ENCODE results near the gene CHMP2A. TPM values are rescaled to one million over a fixed set of nuclear protein-coding genes. Genes with fewer than 3 reads are reported as not detected.
A peak's percentile ranks its signal among the peaks of the same experiment; 100 is the strongest.

CHMP2A gene
- total RNA-seq, 1 experiment from 2014 or later = 109 TPM

DNA sequence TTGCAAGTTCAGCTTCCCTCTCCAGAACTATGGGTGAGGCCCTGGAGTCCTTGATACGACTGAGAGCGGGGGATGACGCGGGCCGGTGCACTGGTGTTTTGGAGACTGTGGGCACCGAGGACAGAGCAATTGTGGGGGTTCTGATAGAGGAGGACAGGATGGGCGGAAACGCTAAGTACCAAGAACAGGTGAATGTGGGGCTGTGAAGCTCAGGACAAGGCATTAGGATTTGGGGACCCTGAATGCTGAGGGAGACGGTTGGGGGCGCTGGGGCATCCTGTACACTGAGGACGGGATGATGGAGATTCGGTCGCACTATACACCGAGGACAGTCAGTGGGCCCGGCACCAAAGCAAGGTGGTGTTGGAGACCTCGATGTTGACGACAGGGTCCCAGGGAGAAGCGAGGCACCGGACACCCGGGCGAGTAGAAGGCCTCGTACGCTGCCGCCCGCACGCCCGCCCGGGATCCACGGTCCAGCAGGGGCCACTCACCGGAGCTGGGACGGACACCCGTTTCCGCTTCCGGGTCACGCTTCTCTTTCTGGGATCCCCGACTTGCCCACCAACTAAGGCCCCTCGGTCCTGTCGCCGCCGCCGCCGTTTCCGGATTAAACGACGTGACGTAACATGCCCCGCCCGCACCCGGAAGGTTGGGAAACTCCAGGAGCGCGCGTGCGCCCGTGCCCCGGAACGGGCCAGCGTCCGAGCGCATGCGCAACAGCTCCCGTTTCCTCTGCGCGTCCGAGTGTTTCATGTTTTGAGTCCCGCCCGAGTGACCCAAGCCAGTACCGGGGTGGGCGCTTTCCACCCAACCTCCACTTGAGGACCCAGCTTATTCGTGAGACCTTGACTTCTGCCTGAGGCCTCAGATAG is at the start of gene CHMP2A (continued):
- peak; percentile 96 for TF ChIP-seq EMX1 (CRISPR knock-in tag; IDR thresholded peaks at IDR 0.05)
- TF ChIP-seq, protein P1, sequence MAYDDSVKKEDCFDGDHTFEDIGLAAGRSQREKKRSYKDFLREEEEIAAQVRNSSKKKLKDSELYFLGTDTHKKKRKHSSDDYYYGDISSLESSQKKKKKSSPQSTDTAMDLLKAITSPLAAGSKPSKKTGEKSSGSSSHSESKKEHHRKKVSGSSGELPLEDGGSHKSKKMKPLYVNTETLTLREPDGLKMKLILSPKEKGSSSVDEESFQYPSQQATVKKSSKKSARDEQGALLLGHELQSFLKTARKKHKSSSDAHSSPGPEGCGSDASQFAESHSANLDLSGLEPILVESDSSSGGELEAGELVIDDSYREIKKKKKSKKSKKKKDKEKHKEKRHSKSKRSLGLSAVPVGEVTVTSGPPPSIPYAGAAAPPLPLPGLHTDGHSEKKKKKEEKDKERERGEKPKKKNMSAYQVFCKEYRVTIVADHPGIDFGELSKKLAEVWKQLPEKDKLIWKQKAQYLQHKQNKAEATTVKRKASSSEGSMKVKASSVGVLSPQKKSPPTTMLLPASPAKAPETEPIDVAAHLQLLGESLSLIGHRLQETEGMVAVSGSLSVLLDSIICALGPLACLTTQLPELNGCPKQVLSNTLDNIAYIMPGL (CRISPR knock-in tag; IDR thresholded peaks at IDR 0.05) = peak; percentile 38; the same call in 1 of the 2 replicates
- TF ChIP-seq CBFB (CRISPR knock-in tag; IDR thresholded peaks at IDR 0.05; ENCODE audit: low read depth) = 0 out of 2 replicates have a peak, but pooled peaks have one; percentile 57
- no peak for TF ChIP-seq MXD4 (CRISPR knock-in tag; IDR thresholded peaks at IDR 0.05; ENCODE audit: borderline replicate concordance)
- TF ChIP-seq HMGA2 (CRISPR knock-in tag; IDR thresholded peaks at IDR 0.05) = no peak; the same call in 1 of the 2 replicates
- TF ChIP-seq GTF2I (CRISPR knock-in tag; conservative IDR thresholded peaks at IDR 0.05) = 0 out of 2 replicates have a peak, but pooled peaks have one; percentile 6
- TF ChIP-seq, protein P2, sequence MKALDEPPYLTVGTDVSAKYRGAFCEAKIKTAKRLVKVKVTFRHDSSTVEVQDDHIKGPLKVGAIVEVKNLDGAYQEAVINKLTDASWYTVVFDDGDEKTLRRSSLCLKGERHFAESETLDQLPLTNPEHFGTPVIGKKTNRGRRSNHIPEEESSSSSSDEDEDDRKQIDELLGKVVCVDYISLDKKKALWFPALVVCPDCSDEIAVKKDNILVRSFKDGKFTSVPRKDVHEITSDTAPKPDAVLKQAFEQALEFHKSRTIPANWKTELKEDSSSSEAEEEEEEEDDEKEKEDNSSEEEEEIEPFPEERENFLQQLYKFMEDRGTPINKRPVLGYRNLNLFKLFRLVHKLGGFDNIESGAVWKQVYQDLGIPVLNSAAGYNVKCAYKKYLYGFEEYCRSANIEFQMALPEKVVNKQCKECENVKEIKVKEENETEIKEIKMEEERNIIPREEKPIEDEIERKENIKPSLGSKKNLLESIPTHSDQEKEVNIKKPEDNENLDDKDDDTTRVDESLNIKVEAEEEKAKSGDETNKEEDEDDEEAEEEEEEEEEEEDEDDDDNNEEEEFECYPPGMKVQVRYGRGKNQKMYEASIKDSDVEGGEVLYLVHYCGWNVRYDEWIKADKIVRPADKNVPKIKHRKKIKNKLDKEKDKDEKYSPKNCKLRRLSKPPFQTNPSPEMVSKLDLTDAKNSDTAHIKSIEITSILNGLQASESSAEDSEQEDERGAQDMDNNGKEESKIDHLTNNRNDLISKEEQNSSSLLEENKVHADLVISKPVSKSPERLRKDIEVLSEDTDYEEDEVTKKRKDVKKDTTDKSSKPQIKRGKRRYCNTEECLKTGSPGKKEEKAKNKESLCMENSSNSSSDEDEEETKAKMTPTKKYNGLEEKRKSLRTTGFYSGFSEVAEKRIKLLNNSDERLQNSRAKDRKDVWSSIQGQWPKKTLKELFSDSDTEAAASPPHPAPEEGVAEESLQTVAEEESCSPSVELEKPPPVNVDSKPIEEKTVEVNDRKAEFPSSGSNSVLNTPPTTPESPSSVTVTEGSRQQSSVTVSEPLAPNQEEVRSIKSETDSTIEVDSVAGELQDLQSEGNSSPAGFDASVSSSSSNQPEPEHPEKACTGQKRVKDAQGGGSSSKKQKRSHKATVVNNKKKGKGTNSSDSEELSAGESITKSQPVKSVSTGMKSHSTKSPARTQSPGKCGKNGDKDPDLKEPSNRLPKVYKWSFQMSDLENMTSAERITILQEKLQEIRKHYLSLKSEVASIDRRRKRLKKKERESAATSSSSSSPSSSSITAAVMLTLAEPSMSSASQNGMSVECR (CRISPR knock-in tag; IDR thresholded peaks at IDR 0.05; ENCODE audit: borderline replicate concordance) = no peak
- TF ChIP-seq GRHL2 (CRISPR knock-in tag; IDR thresholded peaks at IDR 0.05; ENCODE audit: insufficient replicate concordance, severe bottlenecking) = no peak
- TF ChIP-seq, protein P3, sequence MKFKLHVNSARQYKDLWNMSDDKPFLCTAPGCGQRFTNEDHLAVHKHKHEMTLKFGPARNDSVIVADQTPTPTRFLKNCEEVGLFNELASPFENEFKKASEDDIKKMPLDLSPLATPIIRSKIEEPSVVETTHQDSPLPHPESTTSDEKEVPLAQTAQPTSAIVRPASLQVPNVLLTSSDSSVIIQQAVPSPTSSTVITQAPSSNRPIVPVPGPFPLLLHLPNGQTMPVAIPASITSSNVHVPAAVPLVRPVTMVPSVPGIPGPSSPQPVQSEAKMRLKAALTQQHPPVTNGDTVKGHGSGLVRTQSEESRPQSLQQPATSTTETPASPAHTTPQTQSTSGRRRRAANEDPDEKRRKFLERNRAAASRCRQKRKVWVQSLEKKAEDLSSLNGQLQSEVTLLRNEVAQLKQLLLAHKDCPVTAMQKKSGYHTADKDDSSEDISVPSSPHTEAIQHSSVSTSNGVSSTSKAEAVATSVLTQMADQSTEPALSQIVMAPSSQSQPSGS (CRISPR knock-in tag; IDR thresholded peaks at IDR 0.05; ENCODE audit: borderline replicate concordance, low read depth) = 0 out of 2 replicates have a peak, but pooled peaks have one; percentile 38
- TF ChIP-seq, protein P4, sequence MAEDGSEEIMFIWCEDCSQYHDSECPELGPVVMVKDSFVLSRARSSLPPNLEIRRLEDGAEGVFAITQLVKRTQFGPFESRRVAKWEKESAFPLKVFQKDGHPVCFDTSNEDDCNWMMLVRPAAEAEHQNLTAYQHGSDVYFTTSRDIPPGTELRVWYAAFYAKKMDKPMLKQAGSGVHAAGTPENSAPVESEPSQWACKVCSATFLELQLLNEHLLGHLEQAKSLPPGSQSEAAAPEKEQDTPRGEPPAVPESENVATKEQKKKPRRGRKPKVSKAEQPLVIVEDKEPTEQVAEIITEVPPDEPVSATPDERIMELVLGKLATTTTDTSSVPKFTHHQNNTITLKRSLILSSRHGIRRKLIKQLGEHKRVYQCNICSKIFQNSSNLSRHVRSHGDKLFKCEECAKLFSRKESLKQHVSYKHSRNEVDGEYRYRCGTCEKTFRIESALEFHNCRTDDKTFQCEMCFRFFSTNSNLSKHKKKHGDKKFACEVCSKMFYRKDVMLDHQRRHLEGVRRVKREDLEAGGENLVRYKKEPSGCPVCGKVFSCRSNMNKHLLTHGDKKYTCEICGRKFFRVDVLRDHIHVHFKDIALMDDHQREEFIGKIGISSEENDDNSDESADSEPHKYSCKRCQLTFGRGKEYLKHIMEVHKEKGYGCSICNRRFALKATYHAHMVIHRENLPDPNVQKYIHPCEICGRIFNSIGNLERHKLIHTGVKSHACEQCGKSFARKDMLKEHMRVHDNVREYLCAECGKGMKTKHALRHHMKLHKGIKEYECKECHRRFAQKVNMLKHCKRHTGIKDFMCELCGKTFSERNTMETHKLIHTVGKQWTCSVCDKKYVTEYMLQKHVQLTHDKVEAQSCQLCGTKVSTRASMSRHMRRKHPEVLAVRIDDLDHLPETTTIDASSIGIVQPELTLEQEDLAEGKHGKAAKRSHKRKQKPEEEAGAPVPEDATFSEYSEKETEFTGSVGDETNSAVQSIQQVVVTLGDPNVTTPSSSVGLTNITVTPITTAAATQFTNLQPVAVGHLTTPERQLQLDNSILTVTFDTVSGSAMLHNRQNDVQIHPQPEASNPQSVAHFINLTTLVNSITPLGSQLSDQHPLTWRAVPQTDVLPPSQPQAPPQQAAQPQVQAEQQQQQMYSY (CRISPR knock-in tag; IDR thresholded peaks at IDR 0.05) = peak; percentile 58
- TF ChIP-seq, protein P5, sequence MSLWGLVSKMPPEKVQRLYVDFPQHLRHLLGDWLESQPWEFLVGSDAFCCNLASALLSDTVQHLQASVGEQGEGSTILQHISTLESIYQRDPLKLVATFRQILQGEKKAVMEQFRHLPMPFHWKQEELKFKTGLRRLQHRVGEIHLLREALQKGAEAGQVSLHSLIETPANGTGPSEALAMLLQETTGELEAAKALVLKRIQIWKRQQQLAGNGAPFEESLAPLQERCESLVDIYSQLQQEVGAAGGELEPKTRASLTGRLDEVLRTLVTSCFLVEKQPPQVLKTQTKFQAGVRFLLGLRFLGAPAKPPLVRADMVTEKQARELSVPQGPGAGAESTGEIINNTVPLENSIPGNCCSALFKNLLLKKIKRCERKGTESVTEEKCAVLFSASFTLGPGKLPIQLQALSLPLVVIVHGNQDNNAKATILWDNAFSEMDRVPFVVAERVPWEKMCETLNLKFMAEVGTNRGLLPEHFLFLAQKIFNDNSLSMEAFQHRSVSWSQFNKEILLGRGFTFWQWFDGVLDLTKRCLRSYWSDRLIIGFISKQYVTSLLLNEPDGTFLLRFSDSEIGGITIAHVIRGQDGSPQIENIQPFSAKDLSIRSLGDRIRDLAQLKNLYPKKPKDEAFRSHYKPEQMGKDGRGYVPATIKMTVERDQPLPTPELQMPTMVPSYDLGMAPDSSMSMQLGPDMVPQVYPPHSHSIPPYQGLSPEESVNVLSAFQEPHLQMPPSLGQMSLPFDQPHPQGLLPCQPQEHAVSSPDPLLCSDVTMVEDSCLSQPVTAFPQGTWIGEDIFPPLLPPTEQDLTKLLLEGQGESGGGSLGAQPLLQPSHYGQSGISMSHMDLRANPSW (CRISPR knock-in tag; conservative IDR thresholded peaks at IDR 0.05; ENCODE audit: low read depth) = no peak
- TF ChIP-seq, protein P6, sequence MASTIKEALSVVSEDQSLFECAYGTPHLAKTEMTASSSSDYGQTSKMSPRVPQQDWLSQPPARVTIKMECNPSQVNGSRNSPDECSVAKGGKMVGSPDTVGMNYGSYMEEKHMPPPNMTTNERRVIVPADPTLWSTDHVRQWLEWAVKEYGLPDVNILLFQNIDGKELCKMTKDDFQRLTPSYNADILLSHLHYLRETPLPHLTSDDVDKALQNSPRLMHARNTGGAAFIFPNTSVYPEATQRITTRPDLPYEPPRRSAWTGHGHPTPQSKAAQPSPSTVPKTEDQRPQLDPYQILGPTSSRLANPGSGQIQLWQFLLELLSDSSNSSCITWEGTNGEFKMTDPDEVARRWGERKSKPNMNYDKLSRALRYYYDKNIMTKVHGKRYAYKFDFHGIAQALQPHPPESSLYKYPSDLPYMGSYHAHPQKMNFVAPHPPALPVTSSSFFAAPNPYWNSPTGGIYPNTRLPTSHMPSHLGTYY (CRISPR knock-in tag; IDR thresholded peaks at IDR 0.05) = peak; percentile 97
- no peak for TF ChIP-seq IRF2 (CRISPR knock-in tag; IDR thresholded peaks at IDR 0.05; ENCODE audit: borderline replicate concordance, low read depth)
- TF ChIP-seq SMAD3 (CRISPR knock-in tag; IDR thresholded peaks at IDR 0.05; ENCODE audit: borderline replicate concordance) = peak; percentile 88; the same call in 1 of the 2 replicates
- no peak for TF ChIP-seq ZNF317 (CRISPR knock-in tag; IDR thresholded peaks at IDR 0.05; ENCODE audit: borderline replicate concordance, low read depth)
- TF ChIP-seq GABPB1 (CRISPR knock-in tag; IDR thresholded peaks at IDR 0.05) = peak; percentile 92
- TF ChIP-seq, protein P7, sequence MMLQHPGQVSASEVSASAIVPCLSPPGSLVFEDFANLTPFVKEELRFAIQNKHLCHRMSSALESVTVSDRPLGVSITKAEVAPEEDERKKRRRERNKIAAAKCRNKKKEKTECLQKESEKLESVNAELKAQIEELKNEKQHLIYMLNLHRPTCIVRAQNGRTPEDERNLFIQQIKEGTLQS (CRISPR knock-in tag; conservative IDR thresholded peaks at IDR 0.05) = peak; percentile 22; the same call in 1 of the 2 replicates
